Subcutaneous abdominal adipose tissue (tissue), 5 donors: ENCODE measurements around the gene FRYL.

Experiments used
- H3K27ac ChIP-seq: one replicate; pipeline ENCODE4 v1.7.0; 2013; ENCODE audit warnings: low read depth, mild to moderate bottlenecking, inconsistent platforms, low read length, moderate library complexity
- H3K27me3 ChIP-seq, 5 donors: one replicate each; pipeline ENCODE4 v1.7.0; 2013; ENCODE audit warnings: low read length in 5 of 5, inconsistent platforms in 1 of 5; ENCODE audit not compliant: control insufficient read depth in 5 of 5, insufficient read depth in 4 of 5
- H3K36me3 ChIP-seq, 5 donors: one replicate each; pipeline ENCODE4 v1.7.0; 2013; ENCODE audit warnings: low read length in 5 of 5; ENCODE audit not compliant: control insufficient read depth in 5 of 5, insufficient read depth in 5 of 5
- H3K4me1 ChIP-seq, 5 donors: one replicate each; pipeline ENCODE4 v1.7.0; 2013; ENCODE audit warnings: low read length in 5 of 5, mild to moderate bottlenecking in 3 of 5, moderate library complexity in 1 of 5; ENCODE audit not compliant: control insufficient read depth in 5 of 5, insufficient read depth in 5 of 5
- H3K4me3 ChIP-seq, 5 donors: one replicate each; pipeline ENCODE4 v1.7.0; 2013; ENCODE audit warnings: low read length in 5 of 5, low read depth in 1 of 5
- H3K9ac ChIP-seq, 5 donors: one replicate each; pipeline ENCODE4 v1.7.0; 2013; ENCODE audit warnings: low read length in 5 of 5, mild to moderate bottlenecking in 4 of 5, moderate library complexity in 3 of 5
- H3K9me3 ChIP-seq, 5 donors: one replicate each; pipeline ENCODE4 v1.7.0; 2013; ENCODE audit warnings: low read length in 5 of 5; ENCODE audit not compliant: control insufficient read depth in 5 of 5
- donor health status: healthy.
- donor health status: healthy.
- donor health status: healthy.
- donor health status: healthy.
- donor health status: healthy.

Gene FRYL

GRCh38 chr4:48635310-48635709, 144.8 kb downstream of the FRYL start:
- H3K9me3 ChIP-seq = no peaks in the 10 kb centered on the region
- H3K4me3 ChIP-seq = no peak overlapping the region
- peaks cover 0 to 4% (median 0%) of the 10 kb centered on the region in 5 donors for H3K36me3 ChIP-seq
- H3K27ac ChIP-seq = no peak overlapping the region
- peaks cover 0 to 16% (median 7%) of the 10 kb centered on the region in 5 donors for H3K4me1 ChIP-seq
- H3K27me3 ChIP-seq = no peaks in the 10 kb centered on the region
- no peak overlapping the region for H3K9ac ChIP-seq

DNA sequence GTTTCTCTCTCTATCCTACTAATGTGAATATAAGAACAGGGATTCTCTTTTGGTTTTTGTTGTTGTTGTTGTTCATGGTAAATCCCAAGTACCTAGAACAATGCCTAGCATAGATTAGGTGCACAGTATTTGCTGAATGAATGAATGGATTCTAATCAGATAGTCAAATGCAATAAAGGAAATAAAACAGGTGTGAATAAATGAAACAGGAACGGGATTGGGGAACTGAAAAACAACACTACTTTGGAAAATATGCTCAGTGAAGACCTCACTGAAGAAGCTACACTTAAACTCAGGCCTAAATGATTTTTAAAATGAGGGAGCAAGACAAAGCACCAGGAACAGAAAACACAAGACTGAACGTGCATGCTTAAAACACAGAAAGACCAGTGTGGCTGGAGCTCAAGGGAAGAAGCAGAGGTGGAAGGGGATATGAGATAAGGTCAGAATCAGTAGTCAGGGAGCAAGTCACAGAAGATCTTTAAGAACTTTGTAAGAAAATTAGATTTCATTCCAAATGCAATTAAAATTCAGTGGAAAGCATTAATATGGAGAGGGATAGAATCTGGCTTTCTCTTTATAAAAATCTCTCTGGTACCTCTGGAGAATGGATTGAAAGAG, 145.3 kb downstream of the FRYL start:
- Histone ChIP-seq H3K27ac (no peak overlapping the region), H3K27me3 (no peaks in the 10 kb centered on the region), H3K36me3 (peaks cover 0 to 4% (median 0%) of the 10 kb centered on the region in 5 donors), H3K9me3 (no peaks in the 10 kb centered on the region), H3K9ac (no peak overlapping the region), H3K4me1 (peaks cover 0 to 11% (median 7%) of the 10 kb centered on the region in 5 donors), H3K4me3 (no peak overlapping the region)

- H3K9ac ChIP-seq = no peak overlapping the region
- peaks cover 0 to 4% (median 0%) of the 10 kb centered on the region in 5 donors for H3K36me3 ChIP-seq
- H3K4me1 ChIP-seq = peaks cover 0 to 10% (median 7%) of the 10 kb centered on the region in 5 donors
- H3K27ac ChIP-seq = no peak overlapping the region
- no peaks in the 10 kb centered on the region for H3K9me3 ChIP-seq
- no peaks in the 10 kb centered on the region for H3K27me3 ChIP-seq
- H3K4me3 ChIP-seq = no peak overlapping the region
Measured at GRCh38 chr4:48633657-48634056, 146.4 kb downstream of the FRYL start.

GRCh38 chr4:48629458-48629857, 150.6 kb downstream of the FRYL start:
- no peak overlapping the region for H3K27ac ChIP-seq

GRCh38 chr4:48623182-48623780, 156.8 kb downstream of the FRYL start:
- Histone ChIP-seq H3K27ac (no peak overlapping the region), H3K4me3 (no peak overlapping the region), H3K9me3 (no peaks in the 10 kb centered on the region), H3K4me1 (peaks cover 0 to 8% (median 4%) of the 10 kb centered on the region in 5 donors), H3K9ac (no peak overlapping the region), H3K27me3 (no peaks in the 10 kb centered on the region), H3K36me3 (peaks cover 7 to 22% (median 16%) of the 10 kb centered on the region in 5 donors)

More at GRCh38 chr4:48629458-48629857, 150.6 kb downstream of the FRYL start:
- Histone ChIP-seq H3K27me3 (no peaks in the 10 kb centered on the region), H3K9ac (no peak overlapping the region), H3K4me3 (no peak overlapping the region), H3K4me1 (no peaks in the 10 kb centered on the region), H3K9me3 (no peaks in the 10 kb centered on the region), H3K36me3 (peaks cover 0 to 8% (median 3%) of the 10 kb centered on the region in 5 donors)

DNA sequence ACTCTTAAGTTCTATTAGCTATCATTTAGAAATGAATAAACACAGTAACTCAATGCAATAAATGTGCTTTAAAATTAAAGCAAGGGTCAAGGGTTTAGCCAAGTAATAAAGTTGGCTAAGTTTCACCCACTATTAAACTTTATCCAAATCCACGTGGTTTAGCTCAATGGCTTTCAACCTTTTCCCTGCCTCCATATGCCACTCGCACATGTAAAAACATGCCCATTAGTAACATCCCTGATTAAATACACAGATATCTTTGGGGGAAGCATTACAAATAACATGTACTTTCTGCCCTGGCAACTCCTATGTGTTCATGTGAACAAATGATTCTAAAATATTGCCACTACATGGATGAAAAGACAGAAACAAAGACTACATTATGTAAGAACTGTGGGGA, 159.2 kb downstream of the FRYL start:
- no peak overlapping the region for H3K27ac ChIP-seq
- H3K27me3 ChIP-seq = no peaks in the 10 kb centered on the region
- no peaks in the 10 kb centered on the region for H3K9me3 ChIP-seq
- peaks cover 15 to 28% (median 18%) of the 10 kb centered on the region in 5 donors for H3K36me3 ChIP-seq
- no peak overlapping the region for H3K4me3 ChIP-seq
- H3K4me1 ChIP-seq = peaks cover 0 to 8% (median 4%) of the 10 kb centered on the region in 5 donors
- no peak overlapping the region for H3K9ac ChIP-seq

DNA sequence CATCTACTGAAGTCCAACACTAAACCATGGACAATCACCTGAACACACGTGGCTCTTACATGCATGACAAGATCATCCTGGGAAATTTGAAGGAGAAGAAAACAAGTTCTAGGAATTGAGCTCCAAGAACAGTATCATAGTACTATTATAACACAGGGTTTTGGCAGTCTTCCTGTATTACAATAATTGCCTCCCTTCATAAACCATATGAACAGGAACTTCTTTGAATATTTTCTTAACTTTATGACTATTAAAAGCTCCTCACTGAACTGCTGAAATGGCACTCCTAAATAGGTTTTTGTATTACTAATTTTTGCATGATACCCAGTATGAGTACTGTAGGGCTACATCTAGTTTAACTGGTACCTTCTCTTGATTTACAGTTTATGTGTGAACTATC, 160.0 kb downstream of the FRYL start:
- Histone ChIP-seq H3K9ac (no peak overlapping the region), H3K36me3 (peaks cover 14 to 28% (median 18%) of the 10 kb centered on the region in 5 donors), H3K27me3 (no peaks in the 10 kb centered on the region), H3K4me3 (no peak overlapping the region), H3K9me3 (no peaks in the 10 kb centered on the region), H3K4me1 (peaks cover 0 to 8% (median 4%) of the 10 kb centered on the region in 5 donors), H3K27ac (no peak overlapping the region)

- Histone ChIP-seq H3K9ac (no peak overlapping the region), H3K9me3 (no peaks in the 10 kb centered on the region), H3K27ac (no peak overlapping the region), H3K4me1 (no peaks in the 10 kb centered on the region), H3K4me3 (no peak overlapping the region), H3K36me3 (peaks cover 4 to 14% (median 6%) of the 10 kb centered on the region in 5 donors), H3K27me3 (no peaks in the 10 kb centered on the region)
Measured at GRCh38 chr4:48604527-48604926, 175.6 kb downstream of the FRYL start.

DNA sequence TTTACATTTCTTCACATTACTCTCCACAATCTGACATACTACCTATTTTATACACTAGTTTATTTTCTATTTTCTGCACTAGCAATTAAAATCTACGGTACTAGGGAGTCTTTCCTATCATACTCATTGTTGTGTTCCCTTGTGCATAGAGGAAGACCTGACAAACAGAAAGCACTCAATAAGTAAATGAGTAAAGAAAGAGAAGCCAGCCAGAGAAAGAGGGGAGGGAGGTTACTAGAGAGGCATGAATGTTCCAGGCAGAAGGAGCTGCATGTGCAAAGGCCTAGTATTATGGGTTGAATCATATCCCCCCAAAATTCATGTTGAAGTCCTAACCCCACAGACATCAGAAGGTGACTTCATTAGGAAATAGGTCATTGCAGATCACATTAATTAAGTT, 176.0 kb downstream of the FRYL start:
- H3K9ac ChIP-seq = no peak overlapping the region
- no peaks in the 10 kb centered on the region for H3K27me3 ChIP-seq
- peaks cover 3 to 16% (median 8%) of the 10 kb centered on the region in 5 donors for H3K36me3 ChIP-seq
- no peak overlapping the region for H3K4me3 ChIP-seq
- no peaks in the 10 kb centered on the region for H3K4me1 ChIP-seq
- H3K27ac ChIP-seq = no peak overlapping the region
- H3K9me3 ChIP-seq = no peaks in the 10 kb centered on the region

DNA sequence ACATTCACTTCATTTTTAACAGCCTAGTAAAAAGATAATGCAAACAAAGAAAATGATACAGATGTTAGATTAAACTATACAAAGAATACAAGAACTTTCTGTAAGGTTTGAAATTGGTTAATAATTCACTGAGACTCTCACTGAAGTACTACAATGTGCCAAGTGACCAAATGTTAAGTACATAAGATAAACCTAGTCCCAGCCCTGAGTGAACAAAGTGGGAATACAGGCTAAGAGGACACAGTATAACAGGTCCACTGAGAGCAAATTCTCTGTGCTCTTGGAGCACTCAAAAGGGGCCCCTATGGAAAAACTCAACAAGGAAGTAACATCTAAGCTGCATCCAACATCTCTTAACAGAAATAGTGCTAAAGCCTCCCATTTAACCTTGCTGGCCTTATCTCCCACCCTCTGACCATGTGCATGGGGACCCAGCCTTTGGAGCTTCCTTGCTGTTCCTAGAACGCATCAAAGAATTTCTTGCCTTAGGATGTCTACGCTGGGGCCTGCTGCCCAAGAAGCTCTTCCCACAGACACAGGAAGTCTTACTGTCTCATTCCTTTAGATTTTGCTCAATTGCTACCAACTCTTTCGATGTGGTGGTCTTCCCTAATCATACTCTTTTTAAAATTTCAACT, 176.6 kb downstream of the FRYL start:
- peaks cover 3 to 20% (median 8%) of the 10 kb centered on the region in 5 donors for H3K36me3 ChIP-seq
- no peak overlapping the region for H3K27ac ChIP-seq
- H3K27me3 ChIP-seq = no peaks in the 10 kb centered on the region
- H3K4me3 ChIP-seq = no peak overlapping the region
- no peaks in the 10 kb centered on the region for H3K9me3 ChIP-seq
- no peak overlapping the region for H3K9ac ChIP-seq
- no peaks in the 10 kb centered on the region for H3K4me1 ChIP-seq
